ENCODE data around the gene ABCF2. TPM values are rescaled to one million over a fixed set of nuclear protein-coding genes. Genes with fewer than 3 reads are reported as not detected.
A peak's percentile ranks its signal among the peaks of the same experiment; 100 is the strongest.

The ABCF2 gene
- total RNA-seq, 2 donors from 2014 or later, result 25.3 to 44.1 TPM

- DNase-seq (ENCODE audit: low spot score) (no peak), ATAC-seq (ENCODE audit: insufficient number of reproducible peaks, low FRiP score, low read depth) (no peak)
- no peaks in the 10 kb centered on the region for H3K36me3 ChIP-seq
- peaks cover 8% of the 10 kb centered on the region for H3K27me3 ChIP-seq (replicated peaks; ENCODE audit: insufficient read depth)
- no peaks in the 10 kb centered on the region for H3K9me3 ChIP-seq
- no peak within 1 kb of the TSS for H3K27ac ChIP-seq
- peaks cover 6 to 22% of the 10 kb centered on the region in 2 donors for H3K4me1 ChIP-seq (ENCODE audit: control insufficient read depth in 1 of 2, low read depth in 2 of 2)
- peak within 1 kb of the TSS; percentile 70 for H3K4me3 ChIP-seq
- peak; percentile 17 for TF ChIP-seq CTCF (IDR thresholded peaks at IDR 0.05)
These were observed 59.6 kb downstream of the ABCF2 start, which contains the start of gene GBX1 for GRCh38 chr7:151167197-151167961. GBX1 (minus strand) TSS chr7:151167694; CDS start chr7:151167548, 146 bp downstream.

GRCh38 chr7:151166629-151167196, 60.3 kb downstream of the ABCF2 start:
- Histone ChIP-seq H3K36me3 (no peaks in the 10 kb centered on the region), H3K27me3 (replicated peaks; ENCODE audit: insufficient read depth) (peaks cover 8% of the 10 kb centered on the region), H3K27ac (no peak overlapping the region), H3K9me3 (no peaks in the 10 kb centered on the region), H3K4me3 (peak overlapping the region; percentile 70), H3K4me1 (ENCODE audit: control insufficient read depth in 1 of 2, low read depth in 2 of 2) (peaks cover 6 to 22% of the 10 kb centered on the region in 2 donors)
- no peak for ATAC-seq (ENCODE audit: insufficient number of reproducible peaks, low FRiP score, low read depth)
- no peak for TF ChIP-seq CTCF (IDR thresholded peaks at IDR 0.05)
- no peak for DNase-seq (ENCODE audit: low spot score)

Other genes with a start within 250 kb of the ABCF2 start
- 1 to 10 TPM in 1 of 2 donors, not detected in 1; 1.2 TPM for gene KCNH2, start 248.9 kb downstream of the ABCF2 start, total RNA-seq
- 10 to 100 TPM in 1 of 2 donors, 1 to 10 TPM in 1; 8.4 to 18.6 TPM for gene NOS3, start 236.2 kb downstream of the ABCF2 start, total RNA-seq
- 1 to 10 TPM in 1 of 2 donors, not detected in 1; 1.2 TPM for gene ATG9B, start 202.7 kb downstream of the ABCF2 start, total RNA-seq
- gene ABCB8, start 198.8 kb downstream of the ABCF2 start, total RNA-seq, result 10 to 100 TPM; 34.1 to 35.1 TPM
- gene ASIC3, start 178.7 kb downstream of the ABCF2 start, total RNA-seq, result 1 to 10 TPM; 2.0 to 2.8 TPM
- gene CDK5, start 169.3 kb downstream of the ABCF2 start, total RNA-seq, result 1 to 10 TPM; 1.8 to 3.1 TPM
- gene SLC4A2, start 167.6 kb downstream of the ABCF2 start, total RNA-seq, result 100 to 1,000 TPM in 1 of 2 donors, 10 to 100 TPM in 1; 89.1 to 119 TPM
- gene FASTK, start 146.4 kb downstream of the ABCF2 start, total RNA-seq, result 100 to 1,000 TPM in 1 of 2 donors, 10 to 100 TPM in 1; 59.0 to 110 TPM
- 10 to 100 TPM; 25.7 to 35.2 TPM for gene TMUB1, start 143.7 kb downstream of the ABCF2 start, total RNA-seq
- gene AGAP3, start 140.7 kb downstream of the ABCF2 start, total RNA-seq, result 10 to 100 TPM; 52.1 to 62.8 TPM
- not detected for gene GBX1, start 59.5 kb downstream of the ABCF2 start, total RNA-seq
- not detected for gene ASB10, start 40.0 kb downstream of the ABCF2 start, total RNA-seq
- gene H2BK1, start 16.7 kb downstream of the ABCF2 start, total RNA-seq, result not detected
- gene CHPF2, start 5.3 kb upstream of the ABCF2 start, total RNA-seq, result 10 to 100 TPM; 78.9 to 85.3 TPM
- 100 to 1,000 TPM in 1 of 2 donors, 10 to 100 TPM in 1; 51.1 to 110 TPM for gene SMARCD3, start 21.5 kb upstream of the ABCF2 start, total RNA-seq
- gene NUB1, start 114.6 kb upstream of the ABCF2 start, total RNA-seq, result 10 to 100 TPM; 51.0 to 53.4 TPM
- gene WDR86, start 182.8 kb upstream of the ABCF2 start, total RNA-seq, result 1 to 10 TPM in 1 of 2 donors, not detected in 1; 8.5 TPM
- gene CRYGN, start 212.9 kb upstream of the ABCF2 start, total RNA-seq, result under 1 TPM in 1 of 2 donors, not detected in 1; 0.35 TPM

All from thoracic aorta (tissue), 2 donors.